Measurements from ENCODE around the gene SMAD4.
"Not testable (repeated sequence)": the region's sequence is repeated elsewhere in the genome, so short reads cannot be mapped to it uniquely, and the experiment has no call there.

SMAD4 gene

DNA sequence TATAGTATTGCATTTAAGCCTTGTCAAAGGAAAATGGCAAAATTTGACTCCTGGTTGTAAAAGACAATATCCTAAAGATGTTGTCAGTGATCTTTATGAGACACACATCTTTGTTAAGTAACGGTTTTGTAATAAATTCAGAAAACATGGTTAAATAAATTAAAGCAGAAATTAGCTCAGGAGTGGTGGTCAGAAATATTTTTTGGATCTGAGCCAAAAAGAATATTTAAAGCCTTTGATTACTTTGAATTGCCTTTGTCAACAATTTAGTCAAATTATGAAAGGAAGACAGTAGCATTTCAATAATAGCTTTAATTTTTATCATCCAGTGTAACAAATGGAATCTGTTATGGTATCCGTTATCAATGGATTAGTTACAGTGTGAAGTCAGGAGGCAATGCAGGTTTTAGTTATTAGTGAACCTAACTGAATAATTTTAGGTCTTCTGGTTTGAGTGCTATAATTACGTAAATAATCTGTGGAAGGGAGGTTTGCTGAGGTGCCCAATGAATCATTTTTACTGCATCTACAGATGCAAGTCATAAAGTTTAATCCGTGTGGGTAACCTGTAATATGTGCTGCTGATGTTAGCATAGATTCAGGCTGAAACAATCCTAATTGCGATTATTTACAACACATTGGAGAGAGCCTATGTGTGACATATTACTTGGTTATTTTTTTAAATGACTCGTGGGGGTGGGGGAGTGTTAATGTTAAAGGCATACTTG, 42.7 kb downstream of the SMAD4 start:
- no peak for DNase-seq

DNA sequence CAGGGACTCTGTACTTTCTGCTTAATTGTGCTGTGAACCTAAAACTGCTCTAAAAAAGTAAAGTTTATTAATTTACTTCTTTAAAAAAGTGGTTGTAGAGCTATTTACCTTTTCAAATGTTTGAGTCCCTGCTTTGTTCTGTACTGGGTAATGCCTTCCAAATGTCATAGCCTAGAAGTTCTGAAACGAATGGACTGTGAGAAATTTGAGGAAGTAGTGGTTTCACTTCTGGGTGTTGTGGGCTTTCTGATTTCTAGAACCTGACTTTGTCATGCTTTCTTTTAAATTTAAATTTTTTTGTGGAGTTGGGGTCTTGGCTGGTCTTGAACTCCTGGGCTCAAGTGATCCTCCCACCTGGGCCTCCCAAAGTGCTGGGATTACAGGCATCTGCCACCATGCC, 44.6 kb downstream of the SMAD4 start:
- no peak for DNase-seq

DNA sequence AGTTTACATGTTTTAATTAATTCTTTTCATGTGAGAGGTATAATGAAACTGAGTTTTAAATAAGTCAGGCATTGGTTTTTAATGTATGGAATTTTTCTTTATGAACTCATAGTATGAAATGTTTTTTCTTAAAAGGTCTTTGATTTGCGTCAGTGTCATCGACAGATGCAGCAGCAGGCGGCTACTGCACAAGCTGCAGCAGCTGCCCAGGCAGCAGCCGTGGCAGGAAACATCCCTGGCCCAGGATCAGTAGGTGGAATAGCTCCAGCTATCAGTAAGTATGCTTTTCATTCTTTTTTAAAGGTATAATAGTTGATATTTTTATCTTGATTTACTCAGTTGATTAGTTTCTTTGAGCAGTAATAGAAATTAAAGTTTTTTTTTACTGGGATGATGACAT, 46.5 kb downstream of the SMAD4 start:
- DNase-seq: no peak

DNA sequence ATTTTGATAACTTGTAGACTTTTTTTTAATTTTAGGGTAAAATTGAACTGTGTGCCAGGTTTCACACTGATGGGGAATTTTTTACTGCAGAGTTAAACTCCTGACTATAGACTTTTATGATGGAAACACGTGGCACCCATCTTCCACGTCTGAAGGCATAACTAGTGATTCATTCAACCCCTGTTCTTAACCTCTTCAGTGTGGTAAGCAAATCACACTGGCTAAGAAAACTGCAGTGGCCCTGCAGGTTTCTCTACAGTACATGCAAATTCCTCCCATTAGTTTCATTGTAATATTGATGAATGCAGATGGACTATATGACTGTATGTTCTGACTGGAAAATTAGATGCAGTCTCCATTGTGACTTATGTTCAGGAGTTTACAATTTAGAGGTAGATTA, 47.2 kb downstream of the SMAD4 start:
- no peak for DNase-seq

DNA sequence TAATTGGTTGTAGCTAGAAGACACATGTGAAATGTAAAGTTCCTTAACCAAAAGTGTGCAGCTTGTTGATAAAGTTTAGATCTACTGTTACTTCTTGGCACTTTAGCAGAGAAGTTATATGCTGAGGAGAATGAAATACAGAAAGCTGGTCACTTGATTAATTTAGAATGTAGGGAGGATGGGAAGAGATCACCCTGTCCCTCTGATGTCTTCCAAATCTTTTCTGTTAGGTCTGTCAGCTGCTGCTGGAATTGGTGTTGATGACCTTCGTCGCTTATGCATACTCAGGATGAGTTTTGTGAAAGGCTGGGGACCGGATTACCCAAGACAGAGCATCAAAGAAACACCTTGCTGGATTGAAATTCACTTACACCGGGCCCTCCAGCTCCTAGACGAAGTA, 48.0 kb downstream of the SMAD4 start:
- no peak for DNase-seq

DNA sequence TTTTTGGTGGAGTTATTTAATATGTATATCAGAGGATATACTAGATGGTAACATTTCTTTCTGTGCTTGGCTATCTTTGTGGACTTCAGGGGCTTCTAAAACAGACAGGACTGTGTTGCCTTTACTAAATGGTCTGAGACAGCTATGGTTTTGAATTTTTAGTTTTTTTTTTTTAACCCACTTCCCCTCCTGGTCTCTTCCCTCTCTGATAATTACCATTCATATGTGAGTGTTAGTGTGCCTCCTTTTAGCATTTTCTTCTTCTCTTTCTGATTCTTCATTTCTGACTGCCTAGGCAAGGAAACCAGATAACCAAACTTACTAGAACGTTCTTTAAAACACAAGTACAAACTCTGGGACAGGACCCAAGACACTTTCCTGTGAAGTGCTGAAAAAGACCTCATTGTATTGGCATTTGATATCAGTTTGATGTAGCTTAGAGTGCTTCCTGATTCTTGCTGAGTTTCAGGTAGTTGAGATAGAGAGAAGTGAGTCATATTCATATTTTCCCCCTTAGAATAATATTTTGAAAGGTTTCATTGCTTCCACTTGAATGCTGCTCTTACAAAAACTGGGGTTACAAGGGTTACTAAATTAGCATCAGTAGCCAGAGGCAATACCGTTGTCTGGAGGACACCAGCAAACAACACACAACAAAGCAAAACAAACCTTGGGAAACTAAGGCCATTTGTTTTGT, 52.7 kb downstream of the SMAD4 start:
- no peak for DNase-seq

DNA sequence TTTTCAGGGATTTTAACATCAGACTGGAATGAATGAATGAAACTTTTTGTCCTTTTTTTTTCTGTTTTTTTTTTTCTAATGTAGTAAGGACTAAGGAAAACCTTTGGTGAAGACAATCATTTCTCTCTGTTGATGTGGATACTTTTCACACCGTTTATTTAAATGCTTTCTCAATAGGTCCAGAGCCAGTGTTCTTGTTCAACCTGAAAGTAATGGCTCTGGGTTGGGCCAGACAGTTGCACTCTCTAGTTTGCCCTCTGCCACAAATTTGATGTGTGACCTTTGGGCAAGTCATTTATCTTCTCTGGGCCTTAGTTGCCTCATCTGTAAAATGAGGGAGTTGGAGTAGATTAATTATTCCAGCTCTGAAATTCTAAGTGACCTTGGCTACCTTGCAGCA, 53.4 kb downstream of the SMAD4 start:
- no peak for DNase-seq

DNA sequence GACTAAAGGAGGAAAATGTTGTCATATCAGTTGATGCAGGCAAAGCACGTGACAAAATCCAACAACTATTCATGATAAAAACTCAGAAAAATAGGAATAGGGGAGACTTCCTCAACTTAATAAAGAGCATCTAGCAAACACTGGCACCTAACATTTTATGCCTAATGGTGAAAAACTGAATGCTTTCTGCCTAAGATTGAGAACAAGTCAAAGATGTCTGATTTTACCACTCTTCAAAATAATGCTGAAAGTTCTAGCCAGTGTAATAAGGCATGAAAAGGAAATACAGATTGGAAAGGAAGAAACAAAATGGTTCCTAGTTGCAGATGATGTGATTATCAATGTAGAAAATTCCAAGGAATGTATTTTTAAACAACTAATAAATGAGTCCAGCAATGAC, 58.4 kb downstream of the SMAD4 start:
- no peak for DNase-seq

DNA sequence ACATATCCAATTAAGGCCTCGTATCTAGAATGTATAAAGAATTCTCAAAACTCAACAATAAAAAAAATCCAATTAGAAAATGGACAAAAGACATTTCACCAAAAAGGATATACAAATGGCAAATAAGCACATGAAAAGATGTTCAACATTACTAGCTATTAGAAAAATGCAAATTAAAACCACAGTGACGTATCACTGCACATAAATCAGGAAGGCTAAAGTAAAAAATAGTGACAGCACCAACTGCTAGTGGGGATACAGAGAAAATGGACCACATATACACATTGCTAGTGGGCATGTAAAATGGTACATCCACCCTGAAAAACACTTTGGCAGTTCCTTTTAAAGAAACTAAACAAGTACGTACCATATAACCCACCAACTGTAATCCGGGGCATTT, 59.7 kb downstream of the SMAD4 start:
- no peak for DNase-seq

DNA sequence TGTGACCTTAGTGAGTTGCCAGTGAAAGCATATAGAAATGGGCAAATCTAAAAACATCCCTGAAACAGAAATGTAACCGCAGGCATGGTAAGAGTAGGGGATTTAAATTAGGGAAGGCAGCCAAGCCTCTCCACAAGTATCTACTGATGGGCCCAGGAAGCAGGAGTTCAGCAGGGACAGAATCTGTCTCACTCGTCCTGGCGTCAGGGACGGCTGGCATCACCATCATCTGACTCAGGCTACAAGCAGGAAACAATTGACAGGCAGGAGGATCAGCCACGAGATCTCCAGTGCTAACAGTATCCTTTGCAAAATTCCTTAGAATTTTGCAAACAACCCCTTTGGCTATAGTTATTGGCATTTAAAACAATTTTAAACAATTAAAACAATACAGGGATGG, 61.3 kb downstream of the SMAD4 start:
- no peak for DNase-seq

DNA sequence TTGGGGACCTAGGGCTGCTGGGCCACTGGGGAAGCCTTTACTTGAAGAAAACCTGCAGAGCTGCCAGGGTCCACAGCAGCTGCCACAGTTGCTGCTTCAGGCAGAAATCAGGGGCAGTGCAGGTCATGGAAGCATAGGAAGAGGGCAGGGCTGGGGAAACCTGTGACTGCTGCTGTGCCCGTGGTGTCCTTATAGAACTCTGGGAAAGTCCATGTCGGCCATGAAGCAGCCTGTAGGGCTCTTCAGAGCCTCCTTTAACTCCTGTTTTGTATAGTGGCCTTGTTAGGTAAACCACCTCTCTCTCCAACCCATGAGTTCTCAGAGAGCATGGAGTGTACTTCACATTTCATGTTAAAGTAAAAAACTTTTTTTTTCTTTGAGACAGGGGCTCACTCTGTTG, 62.1 kb downstream of the SMAD4 start:
- DNase-seq: no peak

DNA sequence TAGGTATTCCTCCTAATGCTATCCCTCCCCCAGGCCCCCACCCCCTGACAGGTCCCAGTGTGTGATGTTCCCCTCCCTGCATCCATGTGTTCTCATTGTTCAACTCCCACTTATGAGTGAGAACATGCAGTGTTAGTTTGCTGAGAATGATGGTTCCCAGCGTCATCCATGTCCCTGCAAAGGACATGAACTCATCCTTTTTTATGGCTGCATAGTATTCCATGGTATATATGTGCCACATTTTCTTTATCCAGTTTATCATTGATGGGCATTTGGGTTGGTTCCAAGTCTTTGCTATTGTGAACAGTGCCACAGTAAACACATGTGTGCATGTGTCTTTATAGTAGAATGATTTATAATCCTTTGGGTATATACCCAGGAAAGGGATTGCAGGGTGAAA, 63.0 kb downstream of the SMAD4 start:
- not testable (repeated sequence) for DNase-seq

DNA sequence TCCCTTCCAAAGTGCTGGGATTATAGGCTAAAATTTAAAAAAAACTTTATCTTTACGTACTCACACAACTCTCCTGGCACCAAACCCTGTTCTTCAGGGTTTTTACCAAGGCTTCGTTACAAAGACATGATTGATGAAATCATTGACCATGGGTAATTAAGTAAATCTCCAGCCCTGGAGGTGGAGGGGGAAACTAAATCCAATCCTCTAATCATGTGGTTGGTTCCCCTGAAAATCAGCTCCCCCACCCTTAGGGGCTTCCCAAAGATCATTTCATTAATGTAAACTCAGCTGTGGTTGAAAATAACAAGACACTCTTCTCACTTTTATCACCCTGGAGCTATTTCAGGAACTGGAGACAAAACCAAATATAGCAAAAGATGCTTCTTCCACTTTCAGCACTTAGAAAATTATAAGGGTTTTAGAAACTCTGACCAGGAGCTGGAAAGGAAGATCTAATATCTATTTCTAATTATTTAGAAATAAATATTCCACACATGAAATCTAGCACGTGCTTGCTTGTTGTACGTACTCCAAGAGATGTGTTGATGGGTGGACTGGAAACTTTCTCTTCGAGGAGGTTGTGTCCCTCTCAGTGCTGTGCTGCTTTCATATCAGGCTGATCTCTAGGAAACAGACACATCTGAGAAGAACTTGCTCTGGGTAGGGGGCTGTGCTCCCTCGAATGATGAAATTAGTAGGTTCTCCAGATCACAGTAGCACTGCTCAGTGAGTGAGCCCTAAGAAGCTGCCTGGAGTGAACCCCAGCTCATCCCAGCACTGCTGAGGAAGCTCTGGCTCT, 67.2 kb downstream of the SMAD4 start:
- no peak for DNase-seq

DNA sequence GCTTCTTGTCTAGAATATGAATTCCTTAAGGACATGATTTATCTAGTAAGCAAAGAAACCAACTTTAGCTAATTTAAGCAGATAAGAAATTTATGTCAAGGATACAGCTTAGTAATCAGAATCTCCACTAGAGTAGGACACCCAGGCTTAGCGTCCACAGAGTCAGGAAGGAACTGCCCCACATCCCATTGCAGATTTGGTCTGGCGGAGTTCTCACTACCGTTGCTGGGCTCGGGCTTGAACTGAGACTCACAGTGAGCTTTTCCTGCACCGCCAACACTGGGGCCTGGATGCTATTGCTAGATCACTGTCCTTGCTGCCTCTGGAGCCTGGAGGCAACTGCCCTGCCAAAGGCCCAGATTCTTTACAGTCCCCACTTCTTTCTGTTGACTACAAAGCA, 68.1 kb downstream of the SMAD4 start:
- no peak for DNase-seq

DNA sequence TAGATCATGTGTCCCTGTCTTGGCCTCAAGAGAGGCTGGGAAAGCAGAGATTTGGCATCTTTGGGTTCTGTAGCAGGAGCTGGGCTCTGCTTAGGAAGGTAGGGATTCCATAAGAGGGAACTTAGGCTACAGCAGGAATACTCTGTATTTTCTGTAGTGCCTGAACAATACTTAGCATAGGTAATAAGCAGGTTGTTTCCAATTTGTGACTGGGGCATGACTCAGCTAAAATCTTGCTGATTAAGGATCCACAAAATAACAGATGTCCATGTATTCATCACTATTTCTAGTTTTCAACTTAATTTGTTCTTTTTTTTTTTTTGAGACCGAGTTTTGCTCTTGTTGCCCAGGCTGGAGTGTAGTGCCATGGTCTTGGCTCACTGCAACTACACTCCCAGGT, 68.5 kb downstream of the SMAD4 start:
- no peak for DNase-seq

DNA sequence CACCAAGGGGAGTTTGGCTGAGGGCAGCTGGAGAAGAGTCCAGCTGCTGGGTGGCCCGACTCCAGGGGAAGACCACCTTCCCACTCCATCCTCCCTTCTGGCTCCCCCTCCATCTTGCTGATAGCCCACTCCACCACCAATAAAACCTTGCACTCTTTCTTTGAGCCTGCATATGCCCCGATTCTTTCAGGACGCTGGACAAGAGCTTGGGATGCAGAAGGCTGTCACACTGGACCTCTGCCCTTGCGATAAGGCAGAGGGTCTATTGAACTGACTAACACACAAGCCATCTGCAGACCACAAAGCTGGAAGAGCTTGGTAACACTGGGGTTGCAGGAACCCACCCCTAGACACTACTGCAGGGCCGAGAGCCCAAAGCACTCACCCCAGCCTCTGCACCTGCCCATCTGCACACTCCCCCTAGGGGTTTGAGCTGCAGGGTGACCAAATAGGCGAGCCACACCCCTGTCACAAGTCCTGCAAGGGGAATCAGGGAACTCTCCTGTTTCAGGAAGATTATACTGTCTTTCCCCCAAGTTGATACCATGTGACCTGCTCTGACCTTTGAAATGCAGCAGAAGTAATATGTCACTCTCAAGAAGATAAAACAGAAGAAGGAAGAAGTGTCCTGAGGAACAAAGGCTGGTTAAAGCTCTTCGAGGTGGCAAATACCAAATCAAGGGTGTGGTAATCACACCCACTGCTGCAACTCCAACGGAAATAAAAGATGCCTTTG, 70.5 kb downstream of the SMAD4 start:
- DNase-seq: no peak

DNA sequence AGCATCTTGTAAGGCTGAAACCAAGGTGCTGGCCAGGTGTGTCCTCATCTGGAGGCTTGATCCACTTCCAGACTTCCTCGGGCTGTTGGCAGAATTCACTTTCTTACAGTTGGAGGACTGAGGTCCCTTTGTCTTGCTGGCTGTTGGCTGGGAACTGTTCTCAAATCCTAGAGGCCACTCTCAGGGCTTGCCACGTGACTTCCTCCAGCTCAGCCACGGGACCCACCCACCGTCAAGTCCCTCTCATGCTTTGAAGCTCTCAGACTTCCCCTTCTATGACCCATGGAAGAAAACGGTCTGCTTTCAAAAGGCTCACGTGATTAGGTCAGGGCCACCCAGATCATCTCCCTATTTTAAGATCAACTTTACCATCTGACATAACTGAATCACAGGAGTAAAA, 77.1 kb downstream of the SMAD4 start:
- no peak for DNase-seq

DNA sequence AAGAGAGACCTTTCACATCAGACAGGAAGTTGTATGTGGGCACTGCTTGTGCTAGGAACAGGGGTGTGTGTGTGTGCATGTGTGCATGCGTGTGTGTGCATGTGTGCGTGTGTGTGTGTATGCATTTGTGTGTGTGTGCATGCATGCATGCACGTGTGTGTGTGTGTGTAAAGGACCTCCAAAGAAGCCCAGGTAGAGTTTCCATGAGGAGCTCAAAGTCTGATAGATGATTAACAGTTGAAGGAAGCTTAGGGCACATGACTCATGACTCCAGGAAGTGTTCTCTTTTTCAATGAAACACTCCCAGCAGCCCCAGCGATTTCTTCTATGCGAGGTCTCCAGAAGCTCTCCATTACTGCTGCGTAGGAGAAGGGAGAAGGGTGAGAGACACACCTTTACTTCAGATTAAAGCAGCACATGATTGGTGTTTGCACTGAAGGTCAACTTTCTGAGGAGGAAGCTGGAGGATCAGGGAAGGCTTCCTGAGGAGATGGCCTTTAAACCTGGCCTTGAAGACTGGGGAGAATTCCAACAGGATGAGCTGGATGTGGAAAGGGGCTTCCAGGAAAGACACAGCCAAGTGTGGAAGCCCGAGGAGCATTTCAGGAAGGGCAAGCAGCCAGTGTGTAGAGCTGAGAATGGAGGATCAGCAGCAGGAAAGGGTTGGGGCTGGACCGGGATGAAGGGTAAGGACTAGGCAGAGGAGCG, 77.7 kb downstream of the SMAD4 start:
- no peak for DNase-seq

DNA sequence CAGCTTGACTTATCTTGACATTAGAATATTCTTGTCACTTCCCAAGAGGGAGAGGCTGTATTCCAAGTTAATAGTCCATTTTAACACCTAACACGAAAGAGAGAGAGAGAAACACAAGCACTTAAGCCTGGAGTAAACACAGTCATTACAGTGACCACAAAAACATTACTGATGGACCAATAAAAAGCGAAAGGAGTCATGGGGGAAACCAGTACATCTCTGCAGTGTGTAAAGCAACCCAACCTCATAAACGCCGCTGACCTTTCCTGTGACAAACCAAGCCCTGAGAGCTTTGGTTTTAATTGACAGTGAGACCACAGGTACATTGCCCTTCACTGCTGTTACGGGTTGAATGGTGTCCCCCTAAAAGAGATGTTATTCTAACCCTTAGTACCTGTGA, 78.3 kb downstream of the SMAD4 start:
- DNase-seq: no peak

DNA sequence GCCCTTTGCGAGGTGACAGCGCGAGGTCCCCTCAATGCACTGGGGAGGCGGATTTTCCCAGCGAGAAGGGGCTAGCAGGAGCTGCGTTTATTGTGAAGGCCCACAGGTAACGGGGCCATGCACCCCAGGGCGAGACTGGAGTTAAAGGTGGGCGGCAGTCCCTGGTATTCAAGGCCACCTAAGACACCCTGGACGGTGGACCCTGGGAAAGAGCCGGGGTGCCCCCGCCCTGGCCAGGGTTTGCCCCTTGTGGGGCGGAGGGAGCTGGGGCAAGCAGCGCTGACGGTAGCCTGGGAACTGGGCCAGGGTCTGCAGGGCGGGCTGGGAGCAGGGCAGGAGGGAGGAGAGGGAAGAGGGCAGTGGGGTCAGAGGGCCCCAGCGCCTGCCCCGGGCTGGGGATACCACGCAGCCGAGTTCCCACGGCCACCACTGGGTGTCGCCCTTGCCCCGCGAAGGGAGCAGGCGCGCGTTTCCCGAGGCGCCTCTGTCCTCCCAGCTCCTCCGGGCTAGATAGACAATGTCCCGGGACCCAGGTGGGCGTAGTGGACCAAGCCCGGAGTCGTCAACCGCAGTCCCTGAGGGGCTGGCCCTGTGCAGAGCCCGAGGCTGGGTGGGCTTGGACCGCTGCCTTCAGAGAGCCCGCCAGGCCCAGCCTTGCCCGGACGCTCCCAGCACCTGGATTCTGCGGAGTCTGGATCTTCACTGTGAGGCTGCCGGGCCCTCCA, 80.2 kb downstream of the SMAD4 start:
- DNase-seq: peak; percentile 10

DNA sequence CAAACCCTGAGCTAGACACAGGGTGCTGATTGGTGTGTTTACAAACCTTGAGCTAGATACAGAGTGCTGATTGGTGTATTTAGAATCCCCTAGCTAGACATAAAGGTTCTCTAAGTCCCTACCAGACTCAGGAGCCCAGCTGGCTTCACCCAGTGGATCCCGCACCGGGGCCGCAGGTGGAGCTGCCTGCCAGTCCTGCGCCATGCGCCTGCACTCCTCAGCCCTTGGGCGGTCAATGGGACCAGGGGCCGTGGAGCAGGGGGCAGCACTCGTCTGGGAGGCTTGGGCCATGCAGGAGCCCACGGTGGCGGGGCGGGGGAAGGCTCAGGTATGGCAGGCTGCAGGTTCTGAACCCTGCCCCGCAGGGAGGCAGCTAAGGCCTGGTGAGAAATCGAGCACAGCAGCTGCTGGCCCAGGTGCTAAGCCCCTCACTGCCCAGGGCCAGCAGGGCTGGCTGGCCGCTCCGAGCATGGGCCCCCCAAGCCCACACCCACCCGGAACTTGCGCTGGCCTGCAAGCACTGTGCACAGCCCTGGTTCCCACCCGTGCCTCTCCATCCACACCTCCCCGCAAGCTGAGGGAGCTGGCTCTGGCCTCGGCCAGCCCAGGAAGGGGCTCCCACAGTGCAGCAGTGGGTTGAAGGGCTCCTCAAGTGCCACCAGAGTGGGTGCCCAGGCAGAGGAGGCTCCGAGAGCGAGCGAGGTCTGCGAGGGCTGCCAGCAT, 81.8 kb downstream of the SMAD4 start:
- not testable (repeated sequence) for DNase-seq

Measured in NCI-H748 treated with DMSO at 0.1 percent for 48 hours (cell line).